Measurements from ENCODE around the gene TMPRSS9.
"Not testable (repeated sequence)": the region's sequence is repeated elsewhere in the genome, so short reads cannot be mapped to it uniquely, and the experiment has no call there.

The TMPRSS9 gene

GRCh38 chr19:2416321-2417097 lies 56.4 kb downstream of the TMPRSS9 start:
- Histone ChIP-seq H3K27ac (ENCODE audit: low read depth, low read length) (no peak overlapping the region), H3K4me1 (ENCODE audit: control insufficient read depth, insufficient read depth, low read length) (no peaks in the 10 kb centered on the region), H3K4me3 (ENCODE audit: low read length) (no peak overlapping the region)

GRCh38 chr19:2417436-2417835 lies 57.4 kb downstream of the TMPRSS9 start:
- H3K27ac ChIP-seq (ENCODE audit: low read depth, low read length); H3K36me3 ChIP-seq (ENCODE audit: control insufficient read depth, insufficient read depth, low read length); H3K4me1 ChIP-seq (ENCODE audit: control insufficient read depth, insufficient read depth, low read length); H3K27me3 ChIP-seq (ENCODE audit: control insufficient read depth, insufficient read depth, low read length); H3K9ac ChIP-seq (ENCODE audit: low read length); H3K4me3 ChIP-seq (ENCODE audit: low read length): not testable (repeated sequence)

More at GRCh38 chr19:2416321-2417097, 56.4 kb downstream of the TMPRSS9 start:
- no peaks in the 10 kb centered on the region for H3K27me3 ChIP-seq (ENCODE audit: control insufficient read depth, insufficient read depth, low read length)
- H3K36me3 ChIP-seq (ENCODE audit: control insufficient read depth, insufficient read depth, low read length) = no peaks in the 10 kb centered on the region
- H3K9ac ChIP-seq (ENCODE audit: low read length) = no peak overlapping the region

- Histone ChIP-seq H3K27ac (ENCODE audit: low read depth, low read length) (no peak overlapping the region), H3K9ac (ENCODE audit: low read length) (no peak overlapping the region), H3K4me3 (ENCODE audit: low read length) (no peak overlapping the region), H3K27me3 (ENCODE audit: control insufficient read depth, insufficient read depth, low read length) (no peaks in the 10 kb centered on the region), H3K4me1 (ENCODE audit: control insufficient read depth, insufficient read depth, low read length) (no peaks in the 10 kb centered on the region), H3K36me3 (ENCODE audit: control insufficient read depth, insufficient read depth, low read length) (no peaks in the 10 kb centered on the region)
These were observed 57.9 kb downstream of the TMPRSS9 start for GRCh38 chr19:2417881-2418406.

DNA sequence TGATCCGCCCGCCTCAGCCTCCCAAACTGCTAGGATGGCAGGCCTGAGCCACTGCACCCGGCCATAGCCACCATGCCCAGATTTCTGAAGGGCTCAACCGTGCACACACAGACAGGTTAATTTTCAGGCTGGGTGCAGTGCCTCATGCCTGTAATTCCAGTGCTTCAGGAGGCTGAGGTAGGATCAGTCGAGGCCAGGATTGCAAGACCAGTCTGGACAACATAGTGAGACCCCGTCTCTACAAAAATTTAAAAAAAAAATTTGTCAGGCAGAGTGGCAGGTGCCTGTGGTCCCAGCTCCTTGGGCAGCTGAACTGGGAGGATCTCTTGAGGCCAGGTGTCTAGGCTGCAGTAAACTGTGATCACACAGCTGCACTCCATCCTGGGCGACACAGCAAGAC lies 59.7 kb downstream of the TMPRSS9 start:
- Histone ChIP-seq H3K4me1 (ENCODE audit: control insufficient read depth, insufficient read depth, low read length) (no peaks in the 10 kb centered on the region), H3K9ac (ENCODE audit: low read length) (no peak overlapping the region), H3K27me3 (ENCODE audit: control insufficient read depth, insufficient read depth, low read length) (no peaks in the 10 kb centered on the region), H3K27ac (ENCODE audit: low read depth, low read length) (no peak overlapping the region), H3K36me3 (ENCODE audit: control insufficient read depth, insufficient read depth, low read length) (no peaks in the 10 kb centered on the region), H3K4me3 (ENCODE audit: low read length) (no peak overlapping the region)

- H3K36me3 ChIP-seq (ENCODE audit: control insufficient read depth, insufficient read depth, low read length) = no peaks in the 10 kb centered on the region
- no peak overlapping the region for H3K9ac ChIP-seq (ENCODE audit: low read length)
- H3K27ac ChIP-seq (ENCODE audit: low read depth, low read length) = no peak overlapping the region
- no peaks in the 10 kb centered on the region for H3K27me3 ChIP-seq (ENCODE audit: control insufficient read depth, insufficient read depth, low read length)
- H3K4me1 ChIP-seq (ENCODE audit: control insufficient read depth, insufficient read depth, low read length) = peaks cover 1% of the 10 kb centered on the region
- no peak overlapping the region for H3K4me3 ChIP-seq (ENCODE audit: low read length)
These were observed 60.4 kb downstream of the TMPRSS9 start for GRCh38 chr19:2420490-2420889.

DNA sequence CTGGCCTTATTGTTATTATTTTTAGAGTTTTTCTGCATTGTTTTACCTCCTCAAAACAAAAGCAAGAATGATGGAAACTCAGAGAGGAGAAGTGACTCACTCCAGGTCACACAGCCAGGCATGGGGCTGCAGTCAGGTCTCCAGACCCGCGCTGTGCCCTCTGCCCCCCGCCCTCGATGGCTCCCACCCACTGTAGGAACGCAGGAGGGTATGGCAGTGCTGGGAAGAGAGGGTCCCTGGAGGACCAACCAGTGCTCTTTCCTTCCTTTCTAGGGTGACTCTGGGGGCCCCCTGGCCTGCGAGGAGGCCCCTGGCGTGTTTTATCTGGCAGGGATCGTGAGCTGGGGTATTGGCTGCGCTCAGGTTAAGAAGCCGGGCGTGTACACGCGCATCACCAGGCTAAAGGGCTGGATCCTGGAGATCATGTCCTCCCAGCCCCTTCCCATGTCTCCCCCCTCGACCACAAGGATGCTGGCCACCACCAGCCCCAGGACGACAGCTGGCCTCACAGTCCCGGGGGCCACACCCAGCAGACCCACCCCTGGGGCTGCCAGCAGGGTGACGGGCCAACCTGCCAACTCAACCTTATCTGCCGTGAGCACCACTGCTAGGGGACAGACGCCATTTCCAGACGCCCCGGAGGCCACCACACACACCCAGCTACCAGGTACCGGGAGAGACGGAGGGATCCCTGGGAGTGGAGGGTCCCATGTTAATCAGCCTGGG lies 61.7 kb downstream of the TMPRSS9 start:
- H3K27me3 ChIP-seq (ENCODE audit: control insufficient read depth, insufficient read depth, low read length) = no peaks in the 10 kb centered on the region
- H3K27ac ChIP-seq (ENCODE audit: low read depth, low read length) = no peak overlapping the region
- peaks cover 9% of the 10 kb centered on the region for H3K4me1 ChIP-seq (ENCODE audit: control insufficient read depth, insufficient read depth, low read length)
- no peak overlapping the region for H3K9ac ChIP-seq (ENCODE audit: low read length)
- H3K36me3 ChIP-seq (ENCODE audit: control insufficient read depth, insufficient read depth, low read length) = no peaks in the 10 kb centered on the region
- no peak overlapping the region for H3K4me3 ChIP-seq (ENCODE audit: low read length)

DNA sequence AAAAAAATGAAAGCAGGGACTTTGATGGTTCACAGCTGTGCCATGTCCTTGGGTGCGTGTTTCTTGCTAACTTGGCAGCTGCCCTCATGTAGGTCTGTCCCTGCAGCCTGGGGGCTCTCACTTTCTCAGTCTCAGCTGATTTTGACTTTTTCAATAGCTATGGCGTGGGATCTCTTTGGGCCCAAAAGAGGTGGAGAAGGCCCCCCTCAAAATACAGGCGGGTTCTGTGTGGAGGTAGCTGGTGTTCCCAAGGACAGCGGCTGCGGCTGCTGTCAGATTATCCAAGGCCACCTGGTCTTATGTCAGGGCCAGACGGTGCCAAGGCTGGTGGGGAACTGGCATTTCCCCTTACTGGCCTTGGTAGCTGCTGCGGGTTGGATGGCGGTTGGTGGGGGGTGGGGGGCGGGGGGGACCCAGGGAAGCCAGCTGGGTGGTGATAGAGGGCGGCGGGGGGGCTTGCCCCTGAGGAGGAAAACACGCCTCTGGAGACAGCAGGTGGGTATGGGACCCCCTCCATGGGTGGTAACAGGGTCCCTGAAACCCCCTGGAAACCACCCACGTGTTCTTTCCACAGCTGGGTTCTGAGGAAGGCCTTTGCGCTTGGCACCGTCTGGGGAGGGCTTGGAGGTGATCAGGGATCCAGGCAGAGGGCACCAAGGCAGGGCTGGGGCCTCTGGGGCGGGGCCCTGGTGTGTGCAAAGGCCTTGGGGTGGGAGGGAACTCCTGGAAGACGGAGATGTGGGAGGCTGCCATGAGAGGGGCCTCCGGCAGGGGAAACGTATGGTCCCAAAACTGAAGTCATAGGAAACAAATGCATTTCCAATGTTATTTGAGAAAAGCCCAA lies 63.2 kb downstream of the TMPRSS9 start:
- Histone ChIP-seq H3K4me3 (ENCODE audit: low read length) (no peak overlapping the region), H3K27ac (ENCODE audit: low read depth, low read length) (no peak overlapping the region), H3K9ac (ENCODE audit: low read length) (no peak overlapping the region), H3K36me3 (ENCODE audit: control insufficient read depth, insufficient read depth, low read length) (no peaks in the 10 kb centered on the region), H3K4me1 (ENCODE audit: control insufficient read depth, insufficient read depth, low read length) (peaks cover 11% of the 10 kb centered on the region), H3K27me3 (ENCODE audit: control insufficient read depth, insufficient read depth, low read length) (no peaks in the 10 kb centered on the region)

GRCh38 chr19:2423915-2424685 lies 64.0 kb downstream of the TMPRSS9 start:
- Histone ChIP-seq H3K4me1 (ENCODE audit: control insufficient read depth, insufficient read depth, low read length) (peaks cover 11% of the 10 kb centered on the region), H3K4me3 (ENCODE audit: low read length) (no peak overlapping the region), H3K27ac (ENCODE audit: low read depth, low read length) (no peak overlapping the region), H3K27me3 (ENCODE audit: control insufficient read depth, insufficient read depth, low read length) (no peaks in the 10 kb centered on the region), H3K36me3 (ENCODE audit: control insufficient read depth, insufficient read depth, low read length) (no peaks in the 10 kb centered on the region), H3K9ac (ENCODE audit: low read length) (no peak overlapping the region)

DNA sequence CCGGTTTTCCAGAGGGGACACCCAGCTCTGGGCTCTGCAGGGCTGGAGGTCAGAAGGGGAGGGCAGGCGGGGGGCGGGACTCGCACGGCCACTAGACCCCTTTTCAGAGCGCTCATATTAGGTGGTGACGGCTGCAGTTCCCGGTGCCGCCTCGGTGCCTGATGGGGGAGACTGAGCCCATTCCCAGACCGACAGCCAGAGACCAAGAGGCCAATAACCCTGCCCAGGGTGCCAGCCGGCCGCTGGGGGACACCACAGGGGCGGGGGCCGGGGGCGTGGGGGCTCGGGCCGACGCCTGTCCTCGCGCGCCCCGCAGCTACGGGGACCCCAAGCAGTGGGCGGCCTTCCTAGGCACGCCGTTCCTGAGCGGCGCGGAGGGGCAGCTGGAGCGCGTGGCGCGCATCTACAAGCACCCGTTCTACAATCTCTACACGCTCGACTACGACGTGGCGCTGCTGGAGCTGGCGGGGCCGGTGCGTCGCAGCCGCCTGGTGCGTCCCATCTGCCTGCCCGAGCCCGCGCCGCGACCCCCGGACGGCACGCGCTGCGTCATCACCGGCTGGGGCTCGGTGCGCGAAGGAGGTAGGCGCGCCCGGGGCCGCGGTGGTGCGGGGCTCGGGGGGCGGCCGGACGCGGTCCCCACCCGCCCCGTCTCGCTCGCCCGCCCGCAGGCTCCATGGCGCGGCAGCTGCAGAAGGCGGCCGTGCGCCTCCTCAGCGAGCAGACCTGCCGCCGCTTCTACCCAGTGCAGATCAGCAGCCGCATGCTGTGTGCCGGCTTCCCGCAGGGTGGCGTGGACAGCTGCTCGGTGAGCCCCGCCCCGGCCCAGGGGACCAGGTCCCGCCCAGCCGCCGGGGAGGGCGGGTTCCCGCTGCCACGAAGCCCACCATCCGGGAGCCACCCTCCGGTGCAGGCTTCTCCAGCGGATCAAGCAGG lies 64.9 kb downstream of the TMPRSS9 start:
- Histone ChIP-seq H3K27ac (ENCODE audit: low read depth, low read length) (no peak overlapping the region), H3K27me3 (ENCODE audit: control insufficient read depth, insufficient read depth, low read length) (no peaks in the 10 kb centered on the region), H3K9ac (ENCODE audit: low read length) (no peak overlapping the region), H3K4me1 (ENCODE audit: control insufficient read depth, insufficient read depth, low read length) (peaks cover 11% of the 10 kb centered on the region), H3K4me3 (ENCODE audit: low read length) (peak overlapping the region; percentile 12), H3K36me3 (ENCODE audit: control insufficient read depth, insufficient read depth, low read length) (no peaks in the 10 kb centered on the region)

- H3K27me3 ChIP-seq (ENCODE audit: control insufficient read depth, insufficient read depth, low read length) = no peaks in the 10 kb centered on the region
- peak overlapping the region; percentile 88 for H3K4me3 ChIP-seq (ENCODE audit: low read length)
- H3K36me3 ChIP-seq (ENCODE audit: control insufficient read depth, insufficient read depth, low read length) = peaks cover 2% of the 10 kb centered on the region
- H3K9ac ChIP-seq (ENCODE audit: low read length) = no peak overlapping the region
- peaks cover 11% of the 10 kb centered on the region for H3K4me1 ChIP-seq (ENCODE audit: control insufficient read depth, insufficient read depth, low read length)
- H3K27ac ChIP-seq (ENCODE audit: low read depth, low read length) = no peak overlapping the region
These were observed 65.8 kb downstream of the TMPRSS9 start for GRCh38 chr19:2425622-2426581.
